Large intestine (tissue), 3 donors: ENCODE measurements around the gene TRIM66. TPM values are rescaled to one million over a fixed set of nuclear protein-coding genes. Genes with fewer than 3 reads are reported as not detected.
"Not testable (repeated sequence)": the region's sequence is repeated elsewhere in the genome, so short reads cannot be mapped to it uniquely, and the experiment has no call there.

Source experiments
- DNase-seq, 2 donors: peaks; one replicate each; pipeline versions ENCODE4 v3.0.0 to v3.0.0-alpha.2; 2013
- H3K27ac ChIP-seq: one replicate; pipeline ENCODE4 v1.5.1; 2013; ENCODE audit warnings: low read length
- H3K27me3 ChIP-seq: 2 replicates; pipeline ENCODE4 v1.6.1; 2013; ENCODE audit warnings: low read length; ENCODE audit not compliant: control insufficient read depth, insufficient read depth
- H3K36me3 ChIP-seq: 2 replicates; pipeline ENCODE4 v1.6.1; 2013; ENCODE audit warnings: low read length; ENCODE audit not compliant: control insufficient read depth, insufficient read depth
- H3K4me1 ChIP-seq: one replicate; pipeline ENCODE4 v1.6.1; 2013; ENCODE audit warnings: low read length; ENCODE audit not compliant: control insufficient read depth, insufficient read depth
- H3K4me3 ChIP-seq: one replicate; pipeline ENCODE4 v1.5.1; 2013; ENCODE audit warnings: low read length
- H3K9me3 ChIP-seq: one replicate; pipeline ENCODE4 v1.6.1; 2013; ENCODE audit warnings: mild to moderate bottlenecking, low read depth, low read length, moderate library complexity; ENCODE audit not compliant: control insufficient read depth
- WGBS: methylation state at CpG from one replicate; pipeline ENCODE4 v1.1.5; 2013; ENCODE audit warnings: low lambda C conversion rate; ENCODE audit not compliant: insufficient coverage; 5-methylcytosine and 5-hydroxymethylcytosine counted together
- polyA plus RNA-seq: library from polyadenylated mRNA; unstranded; fragments of 120-200 nt; gene quantifications from one replicate; pipeline ENCODE4 v1.2.1, GENCODE V29; 2013

The TRIM66 gene
- polyA plus RNA-seq, 1 donor: 7.2 TPM

- no peaks in the 10 kb centered on the region for H3K27me3 ChIP-seq
- no CpG with 5 or more reads among the region's 14 CpGs for WGBS
- H3K27ac ChIP-seq: peak overlapping the region; percentile 92
These were observed 595 bp downstream of the TRIM66 start for GRCh38 chr11:8681837-8682302.

DNA sequence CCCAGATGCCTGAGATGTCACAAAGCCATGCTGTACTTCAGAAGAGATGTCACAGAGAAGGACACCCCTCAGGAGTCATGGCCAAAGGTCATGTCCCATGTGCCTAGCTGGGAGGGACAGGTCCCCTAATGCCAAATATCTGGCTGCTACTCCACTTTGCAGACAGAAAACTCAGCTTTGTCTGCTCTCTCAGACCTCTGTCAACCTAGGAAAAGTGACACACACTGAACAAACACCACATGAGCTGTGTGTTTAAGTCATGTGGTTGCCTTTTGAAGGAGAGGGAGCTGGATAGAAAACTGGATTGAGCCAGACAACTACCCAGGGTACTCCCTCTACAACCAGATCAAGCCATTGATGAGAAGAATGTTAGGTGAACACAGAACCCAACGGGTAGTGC lies 3.5 kb downstream of the TRIM66 start:
- H3K4me3 ChIP-seq: no peak overlapping the region
- no peaks in the 10 kb centered on the region for H3K9me3 ChIP-seq
- no peak for DNase-seq
- no CpG with 5 or more reads among the region's 1 CpG for WGBS
- no peak overlapping the region for H3K27ac ChIP-seq
- no peaks in the 10 kb centered on the region for H3K27me3 ChIP-seq
- H3K4me1 ChIP-seq: peaks cover 4% of the 10 kb centered on the region
- peaks cover 7% of the 10 kb centered on the region for H3K36me3 ChIP-seq

More at GRCh38 chr11:8681837-8682302, 595 bp downstream of the TRIM66 start:
- no peaks in the 10 kb centered on the region for H3K9me3 ChIP-seq
- peaks cover 34% of the 10 kb centered on the region for H3K36me3 ChIP-seq
- H3K4me1 ChIP-seq: peaks cover 9% of the 10 kb centered on the region
- H3K4me3 ChIP-seq: peak overlapping the region; percentile 67
- no peak for DNase-seq

GRCh38 chr11:8676458-8676857 lies 6.0 kb downstream of the TRIM66 start:
- H3K9me3 ChIP-seq: no peaks in the 10 kb centered on the region
- no peak overlapping the region for H3K27ac ChIP-seq
- WGBS: 40% methylated on average over 1 of the region's 1 CpG
- H3K27me3 ChIP-seq: no peaks in the 10 kb centered on the region
- H3K4me3 ChIP-seq: no peak overlapping the region
- peaks cover 16% of the 10 kb centered on the region for H3K36me3 ChIP-seq
- DNase-seq: no peak
- H3K4me1 ChIP-seq: peaks cover 5% of the 10 kb centered on the region

DNA sequence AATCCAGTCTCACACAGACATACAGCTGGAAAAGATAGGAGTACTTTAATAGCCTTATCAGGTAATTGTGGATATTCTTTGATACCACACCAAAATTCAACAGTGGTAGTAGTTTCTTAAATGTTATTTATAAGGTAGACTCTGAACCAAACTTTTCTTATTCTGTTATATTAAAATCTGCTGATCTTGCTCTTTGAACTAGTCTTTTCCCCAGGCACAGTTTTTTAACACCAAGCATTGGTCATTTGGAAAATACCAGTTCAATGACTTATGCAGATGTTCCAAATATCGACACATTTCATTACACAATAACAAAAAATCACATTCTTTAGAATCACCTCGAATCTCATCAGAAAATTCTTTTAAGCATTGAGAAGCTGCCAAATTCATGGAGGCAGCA lies 7.6 kb downstream of the TRIM66 start:
- Histone ChIP-seq H3K27ac (no peak overlapping the region), H3K4me3 (no peak overlapping the region), H3K9me3 (no peaks in the 10 kb centered on the region), H3K27me3 (no peaks in the 10 kb centered on the region), H3K4me1 (peaks cover 5% of the 10 kb centered on the region), H3K36me3 (peaks cover 22% of the 10 kb centered on the region)
- no peak for DNase-seq
- WGBS: 92% methylated on average over 2 of the region's 2 CpGs

GRCh38 chr11:8672346-8672745 lies 10.1 kb downstream of the TRIM66 start:
- 100% methylated on average over 1 of the region's 2 CpGs for WGBS

GRCh38 chr11:8671651-8672062 lies 10.8 kb downstream of the TRIM66 start:
- no peaks in the 10 kb centered on the region for H3K9me3 ChIP-seq
- no peak for DNase-seq
- peak overlapping the region; percentile 12 for H3K27ac ChIP-seq
- H3K27me3 ChIP-seq: no peaks in the 10 kb centered on the region
- no CpG with 5 or more reads among the region's 1 CpG for WGBS
- H3K4me1 ChIP-seq: peaks cover 5% of the 10 kb centered on the region
- H3K4me3 ChIP-seq: no peak overlapping the region
- peaks cover 17% of the 10 kb centered on the region for H3K36me3 ChIP-seq

More at GRCh38 chr11:8672346-8672745, 10.1 kb downstream of the TRIM66 start:
- H3K4me3 ChIP-seq: no peak overlapping the region
- peak overlapping the region; percentile 12 for H3K27ac ChIP-seq
- H3K27me3 ChIP-seq: no peaks in the 10 kb centered on the region
- DNase-seq: no peak
- H3K4me1 ChIP-seq: peaks cover 5% of the 10 kb centered on the region
- peaks cover 17% of the 10 kb centered on the region for H3K36me3 ChIP-seq
- no peaks in the 10 kb centered on the region for H3K9me3 ChIP-seq

DNA sequence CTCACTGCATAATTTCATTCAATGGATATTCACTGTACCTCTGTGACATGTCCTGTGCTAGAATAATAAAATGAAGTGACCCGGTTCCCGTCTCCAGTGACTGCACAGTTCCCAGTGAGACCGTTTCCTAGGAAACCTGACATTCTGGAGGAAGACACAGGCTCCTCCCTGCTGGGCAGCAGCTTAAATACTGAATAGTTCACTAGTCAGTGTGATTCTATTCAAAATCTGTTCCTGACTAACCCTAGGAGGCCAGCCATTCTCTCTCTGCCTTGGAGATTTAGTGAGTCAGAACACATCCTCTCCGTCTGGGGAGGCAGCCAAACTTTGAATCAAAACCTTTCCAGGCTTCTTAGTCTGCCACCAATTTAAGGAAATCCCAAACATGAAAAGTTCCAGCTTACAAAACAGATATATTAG lies 11.3 kb downstream of the TRIM66 start:
- Histone ChIP-seq H3K9me3 (no peaks in the 10 kb centered on the region), H3K27me3 (no peaks in the 10 kb centered on the region), H3K4me3 (no peak overlapping the region), H3K27ac (peak overlapping the region; percentile 12), H3K4me1 (peaks cover 5% of the 10 kb centered on the region), H3K36me3 (peaks cover 17% of the 10 kb centered on the region)
- no CpG with 5 or more reads among the region's 4 CpGs for WGBS
- no peak for DNase-seq

DNA sequence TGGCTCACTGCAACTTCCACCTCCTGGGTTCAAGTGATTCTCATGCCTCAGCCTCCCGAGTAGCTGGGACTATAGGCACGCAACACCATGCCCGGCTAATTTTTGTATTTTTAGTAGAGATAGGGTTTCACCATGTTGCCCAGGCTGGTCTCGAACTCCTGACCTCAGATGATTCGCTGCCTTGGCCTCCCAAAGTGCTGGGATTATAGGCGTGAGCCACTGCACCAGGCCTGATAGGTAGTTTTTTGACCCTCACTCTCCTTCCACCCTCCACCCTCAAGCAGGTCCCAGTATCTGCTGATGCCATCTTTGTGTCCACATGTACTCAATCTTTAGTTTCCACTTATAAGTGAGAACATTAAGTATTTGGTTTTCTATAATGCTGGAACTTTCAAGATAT lies 12.4 kb downstream of the TRIM66 start:
- not testable (repeated sequence) for H3K27ac ChIP-seq, H3K4me1 ChIP-seq, DNase-seq, H3K9me3 ChIP-seq, H3K27me3 ChIP-seq, H3K4me3 ChIP-seq
- no CpG with 5 or more reads among the region's 6 CpGs for WGBS
- H3K36me3 ChIP-seq: peaks cover 17% of the 10 kb centered on the region

- WGBS: no CpG with 5 or more reads among the region's 1 CpG
- H3K9me3 ChIP-seq: no peaks in the 10 kb centered on the region
- H3K4me1 ChIP-seq: no peaks in the 10 kb centered on the region
- H3K27ac ChIP-seq: no peak overlapping the region
- no peak for DNase-seq
- peaks cover 3% of the 10 kb centered on the region for H3K36me3 ChIP-seq
- no peaks in the 10 kb centered on the region for H3K27me3 ChIP-seq
- H3K4me3 ChIP-seq: no peak overlapping the region
These were observed 17.2 kb downstream of the TRIM66 start for GRCh38 chr11:8665222-8665621.

DNA sequence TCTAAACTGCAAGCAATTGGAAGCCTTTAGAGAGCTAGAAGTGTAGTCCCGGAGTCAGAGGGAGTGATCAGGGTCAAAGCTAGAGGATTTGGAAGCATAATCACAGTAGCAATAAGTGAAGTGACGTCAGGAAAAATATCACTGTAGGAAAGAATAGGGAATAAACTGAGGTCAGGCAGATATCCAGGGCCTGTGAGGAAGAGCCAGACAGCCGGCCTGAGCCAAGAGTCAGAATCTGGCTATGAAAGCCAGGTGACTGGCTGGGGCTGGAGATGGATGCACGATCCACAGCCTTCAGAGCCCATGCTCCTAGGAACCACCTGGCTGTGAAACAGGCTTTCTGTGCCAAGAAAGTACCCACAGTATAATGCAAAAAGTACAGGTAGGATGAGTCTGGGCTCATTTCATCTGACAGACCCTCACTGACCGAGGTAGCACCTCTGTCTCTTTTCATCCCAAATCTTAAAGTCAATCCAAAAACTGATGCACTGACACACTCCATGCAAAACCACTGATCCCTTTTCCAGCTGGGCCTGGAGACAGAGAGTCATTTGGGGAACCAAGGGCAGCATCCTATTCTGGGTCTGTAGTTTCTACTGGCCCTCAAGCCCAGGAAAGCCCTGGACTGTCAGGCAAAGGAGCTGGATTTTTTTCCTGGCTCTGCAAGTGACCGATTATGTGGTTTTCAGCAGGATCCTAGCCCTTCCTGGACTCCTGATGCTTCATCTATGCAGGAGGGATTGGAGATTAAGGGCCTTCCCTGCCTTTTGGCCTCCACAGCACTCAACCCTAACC lies 21.3 kb downstream of the TRIM66 start:
- no peak for DNase-seq
- H3K4me1 ChIP-seq: no peaks in the 10 kb centered on the region
- 100% methylated on average over 2 of the region's 6 CpGs for WGBS
- H3K4me3 ChIP-seq: no peak overlapping the region
- H3K27me3 ChIP-seq: no peaks in the 10 kb centered on the region
- peaks cover 3% of the 10 kb centered on the region for H3K36me3 ChIP-seq
- no peaks in the 10 kb centered on the region for H3K9me3 ChIP-seq
- H3K27ac ChIP-seq: no peak overlapping the region
